Camera-type eye (tissue), 1 donor: Measurements from ENCODE around the gene MBD2. TPM values are rescaled to one million over a fixed set of nuclear protein-coding genes. Genes with fewer than 3 reads are reported as not detected.

Experiments
- total RNA-seq: library from RNA; depleted of rRNA; stranded (reverse); fragments of >200 nt; gene quantifications from one replicate; pipeline ENCODE4 v1.2.3, GENCODE V29; 2014

Gene MBD2
- 23.1 TPM for total RNA-seq

GRCh38 chr18:54224379-54225014 is at the start of gene MBD2:
MBD2 (minus strand) TSS chr18:54224669; CDS start chr18:54224559, 110 bp downstream.

Other genes starting within 250 kb of the MBD2 start
- gene POLI, start 44.8 kb upstream of the MBD2 start, total RNA-seq, result 81.8 TPM
- not detected for gene STARD6, start 133.2 kb upstream of the MBD2 start, total RNA-seq
- gene C18orf54, start 133.2 kb upstream of the MBD2 start, total RNA-seq, result 11.0 TPM